ENCODE results near the gene ZFP36.

DNA sequence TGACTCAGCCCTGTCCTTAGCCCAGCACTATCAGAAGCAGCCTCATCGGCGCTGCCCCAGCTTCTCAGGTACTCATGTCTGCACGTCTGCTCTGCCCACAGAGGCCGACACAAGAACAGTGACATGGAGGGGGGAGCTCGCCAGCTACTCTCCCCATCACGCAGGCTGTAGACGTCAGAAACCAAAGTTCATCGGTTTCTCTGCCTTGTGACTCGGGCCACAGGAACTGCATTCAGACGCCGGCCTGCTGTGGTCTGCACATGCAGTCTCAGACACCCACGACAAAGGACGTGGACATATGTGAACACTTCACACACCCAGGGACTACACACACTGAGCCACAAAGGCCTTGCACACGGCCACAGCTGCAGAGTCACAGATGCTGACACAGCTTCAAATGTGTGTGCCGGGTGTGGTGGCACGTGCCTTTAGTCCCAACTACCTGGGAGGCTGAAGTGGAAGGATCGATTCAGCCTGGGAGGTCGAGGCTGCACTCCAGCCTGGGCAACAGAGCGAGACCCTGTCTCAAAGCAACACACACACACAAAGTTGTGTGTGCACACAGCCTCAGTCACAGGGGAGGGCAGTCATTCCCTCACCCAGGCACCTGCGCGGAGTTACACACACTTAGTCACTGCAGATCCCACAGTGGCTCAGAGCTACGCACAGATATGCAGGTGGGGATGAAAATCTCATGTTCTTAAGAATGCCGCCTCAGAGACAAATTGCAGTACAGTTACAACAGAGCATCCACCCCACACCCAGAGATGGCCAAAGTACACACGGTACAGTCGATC is 4.9 kb upstream of the ZFP36 start:
- TF ChIP-seq NFIC (IDR thresholded peaks at IDR 0.05) (no peak), YY1 (IDR thresholded peaks at IDR 0.05; ENCODE audit: low read depth) (no peak), EP300 (IDR thresholded peaks at IDR 0.05; ENCODE audit: borderline replicate concordance) (no peak), ZBTB7A (IDR thresholded peaks at IDR 0.05; ENCODE audit: low read depth) (no peak), RAD21 (IDR thresholded peaks at IDR 0.05; ENCODE audit: low read depth) (no peak), FOXM1 (IDR thresholded peaks at IDR 0.05; ENCODE audit: borderline replicate concordance, low read depth) (no peak)
- TF ChIP-seq, protein P1, sequence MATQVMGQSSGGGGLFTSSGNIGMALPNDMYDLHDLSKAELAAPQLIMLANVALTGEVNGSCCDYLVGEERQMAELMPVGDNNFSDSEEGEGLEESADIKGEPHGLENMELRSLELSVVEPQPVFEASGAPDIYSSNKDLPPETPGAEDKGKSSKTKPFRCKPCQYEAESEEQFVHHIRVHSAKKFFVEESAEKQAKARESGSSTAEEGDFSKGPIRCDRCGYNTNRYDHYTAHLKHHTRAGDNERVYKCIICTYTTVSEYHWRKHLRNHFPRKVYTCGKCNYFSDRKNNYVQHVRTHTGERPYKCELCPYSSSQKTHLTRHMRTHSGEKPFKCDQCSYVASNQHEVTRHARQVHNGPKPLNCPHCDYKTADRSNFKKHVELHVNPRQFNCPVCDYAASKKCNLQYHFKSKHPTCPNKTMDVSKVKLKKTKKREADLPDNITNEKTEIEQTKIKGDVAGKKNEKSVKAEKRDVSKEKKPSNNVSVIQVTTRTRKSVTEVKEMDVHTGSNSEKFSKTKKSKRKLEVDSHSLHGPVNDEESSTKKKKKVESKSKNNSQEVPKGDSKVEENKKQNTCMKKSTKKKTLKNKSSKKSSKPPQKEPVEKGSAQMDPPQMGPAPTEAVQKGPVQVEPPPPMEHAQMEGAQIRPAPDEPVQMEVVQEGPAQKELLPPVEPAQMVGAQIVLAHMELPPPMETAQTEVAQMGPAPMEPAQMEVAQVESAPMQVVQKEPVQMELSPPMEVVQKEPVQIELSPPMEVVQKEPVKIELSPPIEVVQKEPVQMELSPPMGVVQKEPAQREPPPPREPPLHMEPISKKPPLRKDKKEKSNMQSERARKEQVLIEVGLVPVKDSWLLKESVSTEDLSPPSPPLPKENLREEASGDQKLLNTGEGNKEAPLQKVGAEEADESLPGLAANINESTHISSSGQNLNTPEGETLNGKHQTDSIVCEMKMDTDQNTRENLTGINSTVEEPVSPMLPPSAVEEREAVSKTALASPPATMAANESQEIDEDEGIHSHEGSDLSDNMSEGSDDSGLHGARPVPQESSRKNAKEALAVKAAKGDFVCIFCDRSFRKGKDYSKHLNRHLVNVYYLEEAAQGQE (IDR thresholded peaks at IDR 0.05; ENCODE audit: low read depth) = no peak

Data from Ishikawa (cell line).